Natural killer cell treated with Interleukin-12 subunit alpha and Interleukin-12 subunit beta and Interleukin-15 and Interleukin-18, amount 100 ng/mL, for 72 hours (primary cell): ENCODE data around the gene PRRT4. TPM values are rescaled to one million over a fixed set of nuclear protein-coding genes. Genes with fewer than 3 reads are reported as not detected.

Experiments
- ATAC-seq, 2 donors: fragments of 150-1000 bp; cut with Tn5 transposase in 1 of 2; sonication (Bioruptor Pico), chemical (Tn5 transposase) in 1 of 2; 2 replicates each; pipeline ENCODE4 v1.10.0; 2021
- DNase-seq: peaks from one replicate; pipeline ENCODE4 v3.0.0; 2022; ENCODE audit warnings: low spot score
- H3K27ac Mint-ChIP-seq, 2 donors: 1 replicate in 1 of 2; 2 replicates in 1 of 2; pipeline ENCODE4 v1.8.0; 2022; ENCODE audit warnings: mixed read lengths in 2 of 2, mild to moderate bottlenecking in 1 of 2, moderate library complexity in 1 of 2
- H3K27me3 Mint-ChIP-seq, 2 donors: 1 replicate in 1 of 2; 2 replicates in 1 of 2; pipeline ENCODE4 v1.8.0; 2022; ENCODE audit warnings: mixed read lengths in 2 of 2
- H3K36me3 Mint-ChIP-seq: one replicate; pipeline ENCODE4 v1.8.0; 2022; ENCODE audit warnings: mixed read lengths
- H3K4me1 Mint-ChIP-seq, 2 donors: 1 replicate in 1 of 2; 2 replicates in 1 of 2; pipeline ENCODE4 v1.8.0; 2022; ENCODE audit warnings: low read depth in 2 of 2, mixed read lengths in 2 of 2, mild to moderate bottlenecking in 1 of 2
- H3K4me3 Mint-ChIP-seq: one replicate; pipeline ENCODE4 v1.8.0; 2022; ENCODE audit warnings: mixed read lengths
- H3K9me3 Mint-ChIP-seq: 2 replicates; pipeline ENCODE4 v1.8.0; 2022; ENCODE audit warnings: mixed read lengths
- total RNA-seq, 2 donors: library from RNA; stranded (reverse); gene quantifications; one replicate each; pipeline ENCODE4 v1.2.3, GENCODE V29; 2022

The PRRT4 gene
- total RNA-seq, 2 donors from 2014 or later: not detected

GRCh38 chr7:128324368-128324680, 37.2 kb downstream of the PRRT4 start:
- Mint-ChIP-seq H3K36me3 (peaks cover 12% of the 10 kb centered on the region), H3K4me1 (peaks cover 29 to 34% of the 10 kb centered on the region in 2 donors), H3K4me3 (no peak overlapping the region), H3K27ac (no peak overlapping the region), H3K9me3 (no peaks in the 10 kb centered on the region), H3K27me3 (no peaks in the 10 kb centered on the region)
- DNase-seq: no peak
- no peak for ATAC-seq

- Mint-ChIP-seq H3K9me3 (no peaks in the 10 kb centered on the region), H3K4me3 (no peak overlapping the region), H3K27ac (no peak overlapping the region), H3K4me1 (peaks cover 35 to 40% of the 10 kb centered on the region in 2 donors), H3K36me3 (peaks cover 18% of the 10 kb centered on the region), H3K27me3 (no peaks in the 10 kb centered on the region)
- DNase-seq: no peak
- ATAC-seq: no peak
Measured at GRCh38 chr7:128323459-128324367, 37.8 kb downstream of the PRRT4 start.

- peaks cover 22% of the 10 kb centered on the region for H3K36me3 Mint-ChIP-seq
- H3K27me3 Mint-ChIP-seq: no peaks in the 10 kb centered on the region
- H3K4me3 Mint-ChIP-seq: no peak overlapping the region
- no peaks in the 10 kb centered on the region for H3K9me3 Mint-ChIP-seq
- ATAC-seq: no peak
- H3K4me1 Mint-ChIP-seq: peaks cover 39 to 44% of the 10 kb centered on the region in 2 donors
- DNase-seq: no peak
- H3K27ac Mint-ChIP-seq: peak overlapping the region in 1 of 2 donors; percentile 48
Measured at GRCh38 chr7:128323040-128323439, 38.5 kb downstream of the PRRT4 start.

- H3K4me1 Mint-ChIP-seq: peaks cover 46 to 52% of the 10 kb centered on the region in 2 donors
- peak overlapping the region; percentile 44 for H3K4me3 Mint-ChIP-seq
- peak overlapping the region; percentile 45 to 48 for H3K27ac Mint-ChIP-seq
- no peak for DNase-seq
- no peaks in the 10 kb centered on the region for H3K9me3 Mint-ChIP-seq
- peaks cover 30% of the 10 kb centered on the region for H3K36me3 Mint-ChIP-seq
- H3K27me3 Mint-ChIP-seq: no peaks in the 10 kb centered on the region
- ATAC-seq: peak in 1 of 2 donors; percentile 45
Measured at GRCh38 chr7:128322040-128322643, 39.3 kb downstream of the PRRT4 start.

GRCh38 chr7:128321044-128321422, 40.5 kb downstream of the PRRT4 start:
- peak; percentile 48 to 59 for ATAC-seq
- Mint-ChIP-seq H3K27me3 (no peaks in the 10 kb centered on the region), H3K4me1 (peaks cover 51 to 56% of the 10 kb centered on the region in 2 donors), H3K36me3 (peaks cover 38% of the 10 kb centered on the region), H3K27ac (peak overlapping the region; percentile 48 to 91), H3K9me3 (no peaks in the 10 kb centered on the region), H3K4me3 (peak overlapping the region; percentile 53)
- DNase-seq: no peak

- Mint-ChIP-seq H3K9me3 (no peaks in the 10 kb centered on the region), H3K27me3 (no peaks in the 10 kb centered on the region), H3K36me3 (peaks cover 53% of the 10 kb centered on the region), H3K27ac (peak overlapping the region; percentile 48 to 91), H3K4me1 (peaks cover 61 to 73% of the 10 kb centered on the region in 2 donors), H3K4me3 (peak overlapping the region; percentile 53)
- ATAC-seq: no peak
- no peak for DNase-seq
Measured at GRCh38 chr7:128318691-128319090, 42.8 kb downstream of the PRRT4 start.

- Mint-ChIP-seq H3K4me1 (peaks cover 14 to 16% of the 10 kb centered on the region in 2 donors), H3K27ac (no peak overlapping the region), H3K36me3 (peaks cover 58% of the 10 kb centered on the region), H3K27me3 (no peaks in the 10 kb centered on the region), H3K9me3 (no peaks in the 10 kb centered on the region), H3K4me3 (no peak overlapping the region)
- ATAC-seq: no peak
- DNase-seq: no peak
Measured at GRCh38 chr7:128311013-128311412, 50.5 kb downstream of the PRRT4 start.

- H3K27me3 Mint-ChIP-seq: no peaks in the 10 kb centered on the region
- ATAC-seq: no peak
- peaks cover 53% of the 10 kb centered on the region for H3K36me3 Mint-ChIP-seq
- H3K4me3 Mint-ChIP-seq: no peak overlapping the region
- peaks cover 11 to 14% of the 10 kb centered on the region in 2 donors for H3K4me1 Mint-ChIP-seq
- no peaks in the 10 kb centered on the region for H3K9me3 Mint-ChIP-seq
- DNase-seq: no peak
- no peak overlapping the region for H3K27ac Mint-ChIP-seq
Measured at GRCh38 chr7:128310499-128310898, 51.0 kb downstream of the PRRT4 start.

GRCh38 chr7:128309976-128310375, 51.5 kb downstream of the PRRT4 start:
- Mint-ChIP-seq H3K9me3 (no peaks in the 10 kb centered on the region), H3K36me3 (peaks cover 52% of the 10 kb centered on the region), H3K27ac (no peak overlapping the region), H3K4me1 (peaks cover 6 to 11% of the 10 kb centered on the region in 2 donors), H3K4me3 (no peak overlapping the region), H3K27me3 (no peaks in the 10 kb centered on the region)
- DNase-seq: no peak
- ATAC-seq: no peak

GRCh38 chr7:128309124-128309523, 52.4 kb downstream of the PRRT4 start:
- H3K27ac Mint-ChIP-seq: no peak overlapping the region
- no peak for ATAC-seq
- no peaks in the 10 kb centered on the region for H3K27me3 Mint-ChIP-seq
- DNase-seq: no peak
- H3K4me1 Mint-ChIP-seq: peaks cover 0 to 4% of the 10 kb centered on the region in 2 donors
- no peaks in the 10 kb centered on the region for H3K9me3 Mint-ChIP-seq
- no peak overlapping the region for H3K4me3 Mint-ChIP-seq
- H3K36me3 Mint-ChIP-seq: peaks cover 48% of the 10 kb centered on the region

GRCh38 chr7:128307061-128307460, 54.4 kb downstream of the PRRT4 start:
- Mint-ChIP-seq H3K27me3 (no peaks in the 10 kb centered on the region), H3K27ac (no peak overlapping the region), H3K4me3 (no peak overlapping the region), H3K4me1 (peaks cover 0 to 3% of the 10 kb centered on the region in 2 donors), H3K9me3 (no peaks in the 10 kb centered on the region), H3K36me3 (peaks cover 34% of the 10 kb centered on the region)
- DNase-seq (no peak), ATAC-seq (no peak)

GRCh38 chr7:128304212-128304611, 57.3 kb downstream of the PRRT4 start:
- Mint-ChIP-seq H3K9me3 (no peaks in the 10 kb centered on the region), H3K4me1 (peaks cover 0 to 3% of the 10 kb centered on the region in 2 donors), H3K27ac (no peak overlapping the region), H3K4me3 (no peak overlapping the region), H3K27me3 (no peaks in the 10 kb centered on the region), H3K36me3 (peaks cover 26% of the 10 kb centered on the region)
- no peak for ATAC-seq
- DNase-seq: no peak

GRCh38 chr7:128303643-128304042, 57.8 kb downstream of the PRRT4 start:
- no peak overlapping the region for H3K27ac Mint-ChIP-seq
- peaks cover 0 to 3% of the 10 kb centered on the region in 2 donors for H3K4me1 Mint-ChIP-seq
- no peaks in the 10 kb centered on the region for H3K27me3 Mint-ChIP-seq
- H3K36me3 Mint-ChIP-seq: peaks cover 21% of the 10 kb centered on the region
- ATAC-seq (no peak), DNase-seq (no peak)
- no peak overlapping the region for H3K4me3 Mint-ChIP-seq
- H3K9me3 Mint-ChIP-seq: no peaks in the 10 kb centered on the region

- H3K27ac Mint-ChIP-seq: no peak overlapping the region
- no peaks in the 10 kb centered on the region for H3K27me3 Mint-ChIP-seq
- H3K9me3 Mint-ChIP-seq: no peaks in the 10 kb centered on the region
- ATAC-seq (no peak), DNase-seq (no peak)
- no peak overlapping the region for H3K4me3 Mint-ChIP-seq
- H3K36me3 Mint-ChIP-seq: peaks cover 18% of the 10 kb centered on the region
- H3K4me1 Mint-ChIP-seq: peaks cover 0 to 3% of the 10 kb centered on the region in 2 donors
Measured at GRCh38 chr7:128303133-128303532, 58.4 kb downstream of the PRRT4 start.
